PC-9 (cell line): Measurements from ENCODE around the gene ENPP4. TPM values are rescaled to one million over a fixed set of nuclear protein-coding genes. Genes with fewer than 3 reads are reported as not detected.

Source experiments
- BruUV-seq: library from RNA; stranded (reverse); fragments of 400-500 nt; replicated peaks from 2 replicates; lab custom pipeline; 2021; lab: Mats Ljungman, UMichigan
- CTCF ChIA-PET: fragments of 300-600 bp; sonication (Branson Sonifier 250); formaldehyde crosslinking; loops from one replicate; lab custom pipeline; 2022; ENCODE audit warnings: antibody characterized with exemption; lab: Charles Lee
- POLR2A ChIA-PET: fragments of 300-600 bp; sonication (Branson Sonifier 250); formaldehyde crosslinking; loops from one replicate; lab custom pipeline; 2022; ENCODE audit warnings: antibody characterized with exemption; ENCODE audit not compliant: unreplicated experiment; lab: Charles Lee
- DNase-seq, 2 experiments: peaks; one replicate each; pipeline versions ENCODE4 v3.0.0 to v3.0.0-alpha.2; 2015 to 2022; ENCODE audit warnings: mixed read lengths in 1 of 2
- H2AFZ ChIP-seq: fragments of 200-600 bp; sonication (generic); 2 replicates; pipeline ENCODE4 v1.8.1; 2017; ENCODE audit warnings: antibody characterized with exemption
- H3F3A ChIP-seq: fragments of 200-600 bp; sonication (generic); 2 replicates; pipeline ENCODE4 v1.8.1; 2017; ENCODE audit warnings: antibody characterized with exemption, mild to moderate bottlenecking, low read depth; ENCODE audit not compliant: insufficient read depth
- H3K27ac ChIP-seq: fragments of 200-600 bp; sonication (generic); 2 replicates; pipeline ENCODE4 v1.6.1; 2016; ENCODE audit warnings: mixed run types
- H3K27me3 ChIP-seq: fragments of 200-600 bp; sonication (generic); 2 replicates; pipeline ENCODE4 v1.6.1; 2016; ENCODE audit warnings: low read depth, mixed run types; ENCODE audit not compliant: insufficient read depth
- H3K36me3 ChIP-seq: fragments of 200-600 bp; sonication (generic); 2 replicates; pipeline ENCODE4 v1.6.1; 2016; ENCODE audit warnings: low read depth, mixed run types
- H3K4me1 ChIP-seq: fragments of 200-600 bp; sonication (generic); replicated peaks from 2 replicates; pipeline ENCODE4 v1.6.1; 2016; ENCODE audit warnings: mixed run types; ENCODE audit not compliant: insufficient read depth
- H3K4me2 ChIP-seq: fragments of 200-600 bp; sonication (generic); 2 replicates; pipeline ENCODE4 v1.6.1; 2017; ENCODE audit warnings: mixed run types
- H3K4me3 ChIP-seq: fragments of 200-600 bp; sonication (generic); 2 replicates; pipeline ENCODE4 v1.6.1; 2016; ENCODE audit warnings: mixed run types
- H3K79me2 ChIP-seq: fragments of 200-600 bp; sonication (generic); 2 replicates; pipeline ENCODE4 v1.6.1; 2017; ENCODE audit warnings: low read depth, mixed run types
- H3K9me2 ChIP-seq: fragments of 200-600 bp; sonication (generic); 2 replicates; pipeline ENCODE4 v1.8.1; 2017; ENCODE audit warnings: mild to moderate bottlenecking; ENCODE audit not compliant: insufficient read depth
- H3K9me3 ChIP-seq: fragments of 200-600 bp; sonication (generic); 2 replicates; pipeline ENCODE4 v1.8.1; 2016; ENCODE audit warnings: low read depth; ENCODE audit not compliant: insufficient read depth
- H4K20me1 ChIP-seq: fragments of 200-600 bp; sonication (generic); 2 replicates; pipeline ENCODE4 v1.8.1; 2017; ENCODE audit not compliant: insufficient read depth
- EZH2 ChIP-seq: fragments of 200-600 bp; sonication (generic); IDR thresholded peaks from 2 replicates; pipeline ENCODE4 v1.8.0; 2017; ENCODE audit warnings: antibody characterized with exemption, low read depth
- intact Hi-C: fragments of 100-400 bp; cut with micrococcal nuclease; formaldehyde crosslinking; loops from one replicate; pipeline ENCODE4 v1.10.0; 2022; ENCODE audit not compliant: unreplicated experiment
- total RNA-seq: library from RNA; stranded (reverse); gene quantifications from 2 replicates; pipeline ENCODE4 v1.2.3, GENCODE V29; 2021
- TF ChIP-seq, protein P1 (sequence below): fragments of 200-600 bp; sonication (generic); conservative IDR thresholded peaks from 2 replicates; pipeline ENCODE4 v1.6.1; 2017; ENCODE audit warnings: mixed run types, antibody characterized with exemption, mild to moderate bottlenecking, moderate library complexity

ENPP4 gene
- total RNA-seq, 1 experiment from 2014 or later, result 7.1 TPM

DNA sequence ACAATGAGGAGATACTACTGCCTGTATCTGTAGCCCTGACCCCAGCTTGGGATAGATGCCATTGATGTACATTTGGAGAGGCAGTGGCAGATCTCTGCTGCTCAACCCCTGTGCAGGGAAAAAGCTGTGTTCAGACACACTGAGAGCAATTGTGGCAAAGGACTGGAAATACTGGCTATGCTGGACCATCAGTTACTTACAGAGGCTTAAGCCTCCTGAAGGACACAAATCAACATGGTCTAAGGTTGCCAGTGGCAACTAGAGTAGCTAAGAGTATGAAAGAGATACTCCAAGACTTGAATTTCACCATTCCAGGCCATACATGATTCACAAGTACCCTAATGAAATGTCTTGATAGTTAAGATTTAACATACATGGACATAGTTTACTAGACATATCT is 32.4 kb upstream of the ENPP4 start:
- no peak overlapping the region for H3K4me3 ChIP-seq
- H3K36me3 ChIP-seq, result no peaks in the 10 kb centered on the region
- H3F3A ChIP-seq, result no peaks in the 10 kb centered on the region
- DNase-seq, result no peak
- ChIA-PET CTCF (no interaction called here), POLR2A (no interaction called here)
- TF ChIP-seq, protein P1, sequence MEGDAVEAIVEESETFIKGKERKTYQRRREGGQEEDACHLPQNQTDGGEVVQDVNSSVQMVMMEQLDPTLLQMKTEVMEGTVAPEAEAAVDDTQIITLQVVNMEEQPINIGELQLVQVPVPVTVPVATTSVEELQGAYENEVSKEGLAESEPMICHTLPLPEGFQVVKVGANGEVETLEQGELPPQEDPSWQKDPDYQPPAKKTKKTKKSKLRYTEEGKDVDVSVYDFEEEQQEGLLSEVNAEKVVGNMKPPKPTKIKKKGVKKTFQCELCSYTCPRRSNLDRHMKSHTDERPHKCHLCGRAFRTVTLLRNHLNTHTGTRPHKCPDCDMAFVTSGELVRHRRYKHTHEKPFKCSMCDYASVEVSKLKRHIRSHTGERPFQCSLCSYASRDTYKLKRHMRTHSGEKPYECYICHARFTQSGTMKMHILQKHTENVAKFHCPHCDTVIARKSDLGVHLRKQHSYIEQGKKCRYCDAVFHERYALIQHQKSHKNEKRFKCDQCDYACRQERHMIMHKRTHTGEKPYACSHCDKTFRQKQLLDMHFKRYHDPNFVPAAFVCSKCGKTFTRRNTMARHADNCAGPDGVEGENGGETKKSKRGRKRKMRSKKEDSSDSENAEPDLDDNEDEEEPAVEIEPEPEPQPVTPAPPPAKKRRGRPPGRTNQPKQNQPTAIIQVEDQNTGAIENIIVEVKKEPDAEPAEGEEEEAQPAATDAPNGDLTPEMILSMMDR, result no peak
- TF ChIP-seq EZH2, result no peak
- H3K4me2 ChIP-seq, result no peak overlapping the region
- intact Hi-C loops, result no loop called here
- no peaks in the 10 kb centered on the region for H3K9me3 ChIP-seq
- H3K27ac ChIP-seq, result no peak overlapping the region
- no peak overlapping the region for H2AFZ ChIP-seq
- no peaks in the 10 kb centered on the region for H3K4me1 ChIP-seq
- no peaks in the 10 kb centered on the region for H4K20me1 ChIP-seq
- H3K27me3 ChIP-seq, result no peaks in the 10 kb centered on the region
- H3K79me2 ChIP-seq, result no peaks in the 10 kb centered on the region
- H3K9me2 ChIP-seq, result no peaks in the 10 kb centered on the region
- no TSS peak for BruUV-seq

DNA sequence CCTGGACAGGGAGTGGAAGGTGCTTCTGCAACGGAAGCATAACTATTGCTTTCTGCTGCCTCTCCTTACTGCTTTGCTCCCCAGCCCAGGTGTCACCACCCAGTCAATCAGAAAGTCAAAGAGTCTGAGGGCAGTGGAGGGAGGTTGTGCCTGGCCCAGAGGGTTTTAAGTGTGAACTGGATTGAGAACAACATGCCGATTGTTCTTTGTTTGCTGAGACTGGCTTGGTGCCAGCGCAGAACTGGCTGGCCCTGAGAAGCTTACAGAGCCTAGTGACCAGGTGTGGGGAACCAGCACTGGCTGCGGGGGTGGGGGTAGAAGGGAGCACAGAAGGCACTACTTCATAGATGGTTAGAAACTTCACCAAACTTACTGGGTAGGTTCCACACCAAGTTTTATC is 31.1 kb upstream of the ENPP4 start:
- POLR2A ChIA-PET, result no interaction called here
- intact Hi-C loops, result no loop called here
- CTCF ChIA-PET, result no interaction called here
- no peaks in the 10 kb centered on the region for H3K4me1 ChIP-seq
- no peak for TF ChIP-seq EZH2
- TF ChIP-seq, protein P1, result no peak
- H3F3A ChIP-seq, result no peaks in the 10 kb centered on the region
- H3K4me3 ChIP-seq, result no peak overlapping the region
- H3K27ac ChIP-seq, result no peak overlapping the region
- H3K9me2 ChIP-seq, result no peaks in the 10 kb centered on the region
- DNase-seq, result peak in 1 of 2 experiments; percentile 10
- no peak overlapping the region for H3K4me2 ChIP-seq
- H3K9me3 ChIP-seq, result no peaks in the 10 kb centered on the region
- no TSS peak for BruUV-seq
- no peaks in the 10 kb centered on the region for H3K27me3 ChIP-seq
- H2AFZ ChIP-seq, result no peak overlapping the region
- H4K20me1 ChIP-seq, result no peaks in the 10 kb centered on the region
- H3K36me3 ChIP-seq, result no peaks in the 10 kb centered on the region
- no peaks in the 10 kb centered on the region for H3K79me2 ChIP-seq

DNA sequence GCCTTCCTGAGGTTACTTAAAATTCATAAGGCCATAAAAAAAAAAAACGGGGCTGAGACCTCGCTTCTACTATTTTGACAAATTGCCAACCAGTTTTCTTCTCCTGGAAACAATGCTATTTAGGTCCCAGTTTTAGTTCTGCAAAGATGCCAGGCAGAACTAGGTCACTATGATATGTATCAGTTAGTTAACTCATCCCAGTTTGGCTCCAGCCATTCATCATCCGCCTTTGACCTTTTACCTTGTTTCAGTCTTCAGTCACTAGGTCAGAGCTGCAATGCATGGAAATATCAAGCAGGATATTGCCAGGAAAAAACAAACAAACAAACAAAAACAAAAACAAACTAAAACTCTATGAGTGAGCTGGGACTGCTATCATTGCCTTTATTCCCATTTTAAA is 29.8 kb upstream of the ENPP4 start:
- H3F3A ChIP-seq, result no peaks in the 10 kb centered on the region
- H3K79me2 ChIP-seq, result no peaks in the 10 kb centered on the region
- intact Hi-C loops, result no loop called here
- H3K9me2 ChIP-seq, result no peaks in the 10 kb centered on the region
- no peaks in the 10 kb centered on the region for H3K27me3 ChIP-seq
- no peaks in the 10 kb centered on the region for H3K36me3 ChIP-seq
- H3K9me3 ChIP-seq, result no peaks in the 10 kb centered on the region
- CTCF ChIA-PET, result no interaction called here
- no peak overlapping the region for H3K27ac ChIP-seq
- TF ChIP-seq EZH2, result no peak
- TF ChIP-seq, protein P1, result no peak
- no peak overlapping the region for H3K4me2 ChIP-seq
- no peaks in the 10 kb centered on the region for H4K20me1 ChIP-seq
- no peak overlapping the region for H2AFZ ChIP-seq
- DNase-seq, result no peak
- POLR2A ChIA-PET, result no interaction called here
- H3K4me3 ChIP-seq, result no peak overlapping the region
- no TSS peak for BruUV-seq
- no peaks in the 10 kb centered on the region for H3K4me1 ChIP-seq
